ENCODE results near the gene SLC12A3.

GRCh38 chr16:56849690-56850680, 15.0 kb upstream of the SLC12A3 start:
- TF ChIP-seq PKNOX1 (IDR thresholded peaks at IDR 0.05) (no peak), BHLHE40 (IDR thresholded peaks at IDR 0.05; ENCODE audit: borderline replicate concordance) (no peak), CTBP1 (IDR thresholded peaks at IDR 0.05; ENCODE audit: borderline replicate concordance) (no peak), ELF4 (IDR thresholded peaks at IDR 0.05) (no peak), FOXK2 (IDR thresholded peaks at IDR 0.05) (no peak), LEF1 (IDR thresholded peaks at IDR 0.05; ENCODE audit: borderline replicate concordance) (no peak), SP1 (IDR thresholded peaks at IDR 0.05) (no peak), HDGF (IDR thresholded peaks at IDR 0.05; ENCODE audit: borderline replicate concordance) (no peak), FOXA1 (IDR thresholded peaks at IDR 0.05) (no peak), SUZ12 (IDR thresholded peaks at IDR 0.05) (no peak), NFRKB (IDR thresholded peaks at IDR 0.05) (no peak), ZNF384 (IDR thresholded peaks at IDR 0.05) (no peak), ARNT (IDR thresholded peaks at IDR 0.05) (no peak), TARDBP (IDR thresholded peaks at IDR 0.05) (no peak)
